HUES48 (cell line): ENCODE results near the gene AMZ1.

Experiments
- H3K27ac ChIP-seq: one replicate; pipeline ENCODE4 v1.7.0; 2013; ENCODE audit warnings: low read depth, low read length, inconsistent platforms
- H3K27me3 ChIP-seq: 2 replicates; pipeline ENCODE4 v1.6.1; 2013; ENCODE audit warnings: mild to moderate bottlenecking, low read length; ENCODE audit not compliant: control insufficient read depth, insufficient read depth
- H3K36me3 ChIP-seq: 2 replicates; pipeline ENCODE4 v1.6.1; 2013; ENCODE audit warnings: low read length; ENCODE audit not compliant: control insufficient read depth, insufficient read depth
- H3K4me1 ChIP-seq: 2 replicates; pipeline ENCODE4 v1.6.1; 2013; ENCODE audit warnings: mild to moderate bottlenecking, low read length; ENCODE audit not compliant: control insufficient read depth, insufficient read depth
- H3K4me3 ChIP-seq: 2 replicates; pipeline ENCODE4 v1.5.1; 2013; ENCODE audit warnings: mild to moderate bottlenecking, low read depth, low read length
- H3K9ac ChIP-seq: 2 replicates; pipeline ENCODE4 v1.6.1; 2013; ENCODE audit warnings: mild to moderate bottlenecking, low read depth, low read length, moderate library complexity
- H3K9me3 ChIP-seq: 2 replicates; pipeline ENCODE4 v1.6.1; 2013; ENCODE audit warnings: low read length; ENCODE audit not compliant: control insufficient read depth, insufficient read depth

The AMZ1 gene

GRCh38 chr7:2662273-2663120 lies 25.5 kb upstream of the AMZ1 start:
- peaks cover 19% of the 10 kb centered on the region; the same call in 1 of the 2 replicates for H3K36me3 ChIP-seq
- H3K27me3 ChIP-seq, result no peaks in the 10 kb centered on the region
- H3K9ac ChIP-seq, result no peak overlapping the region
- H3K4me1 ChIP-seq, result no peaks in the 10 kb centered on the region
- no peak overlapping the region for H3K4me3 ChIP-seq
- no peak overlapping the region for H3K27ac ChIP-seq
- H3K9me3 ChIP-seq, result no peaks in the 10 kb centered on the region

GRCh38 chr7:2663121-2663886 lies 24.7 kb upstream of the AMZ1 start:
- H3K27me3 ChIP-seq, result no peaks in the 10 kb centered on the region
- no peaks in the 10 kb centered on the region for H3K4me1 ChIP-seq
- H3K9me3 ChIP-seq, result no peaks in the 10 kb centered on the region
- no peak overlapping the region for H3K9ac ChIP-seq
- H3K27ac ChIP-seq, result peak overlapping the region; percentile 10
- H3K36me3 ChIP-seq, result peaks cover 11% of the 10 kb centered on the region; the same call in 1 of the 2 replicates
- H3K4me3 ChIP-seq, result no peak overlapping the region

GRCh38 chr7:2663960-2664359 lies 24.0 kb upstream of the AMZ1 start:
- H3K9ac ChIP-seq, result no peak overlapping the region
- H3K4me3 ChIP-seq, result no peak overlapping the region
- H3K27me3 ChIP-seq, result no peaks in the 10 kb centered on the region
- H3K27ac ChIP-seq, result no peak overlapping the region
- H3K4me1 ChIP-seq, result no peaks in the 10 kb centered on the region
- H3K36me3 ChIP-seq, result peaks cover 6% of the 10 kb centered on the region; the same call in 1 of the 2 replicates
- no peaks in the 10 kb centered on the region for H3K9me3 ChIP-seq

GRCh38 chr7:2665359-2665791 lies 22.6 kb upstream of the AMZ1 start:
- Histone ChIP-seq H3K27ac (no peak overlapping the region), H3K27me3 (no peaks in the 10 kb centered on the region), H3K36me3 (peaks cover 5% of the 10 kb centered on the region; the same call in 1 of the 2 replicates), H3K4me1 (no peaks in the 10 kb centered on the region), H3K4me3 (no peak overlapping the region), H3K9me3 (no peaks in the 10 kb centered on the region), H3K9ac (no peak overlapping the region)

GRCh38 chr7:2666155-2666554 lies 21.8 kb upstream of the AMZ1 start:
- no peaks in the 10 kb centered on the region for H3K4me1 ChIP-seq
- H3K4me3 ChIP-seq, result no peak overlapping the region
- H3K27ac ChIP-seq, result no peak overlapping the region
- no peaks in the 10 kb centered on the region for H3K27me3 ChIP-seq
- H3K9me3 ChIP-seq, result no peaks in the 10 kb centered on the region
- peaks cover 5% of the 10 kb centered on the region; the same call in 1 of the 2 replicates for H3K36me3 ChIP-seq
- no peak overlapping the region for H3K9ac ChIP-seq

- no peaks in the 10 kb centered on the region for H3K9me3 ChIP-seq
- H3K27ac ChIP-seq, result no peak overlapping the region
- no peaks in the 10 kb centered on the region for H3K27me3 ChIP-seq
- no peak overlapping the region for H3K9ac ChIP-seq
- H3K36me3 ChIP-seq, result peaks cover 3% of the 10 kb centered on the region; the same call in 1 of the 2 replicates
- H3K4me3 ChIP-seq, result no peak overlapping the region
- H3K4me1 ChIP-seq, result no peaks in the 10 kb centered on the region
These were observed 21.3 kb upstream of the AMZ1 start for GRCh38 chr7:2666588-2667250.

GRCh38 chr7:2667843-2668242 lies 20.2 kb upstream of the AMZ1 start:
- Histone ChIP-seq H3K27ac (no peak overlapping the region), H3K4me1 (no peaks in the 10 kb centered on the region), H3K9me3 (no peaks in the 10 kb centered on the region), H3K27me3 (no peaks in the 10 kb centered on the region), H3K36me3 (no peaks in the 10 kb centered on the region), H3K4me3 (no peak overlapping the region), H3K9ac (no peak overlapping the region)

GRCh38 chr7:2668401-2668800 lies 19.6 kb upstream of the AMZ1 start:
- Histone ChIP-seq H3K4me1 (no peaks in the 10 kb centered on the region), H3K27me3 (no peaks in the 10 kb centered on the region), H3K9ac (no peak overlapping the region), H3K36me3 (no peaks in the 10 kb centered on the region), H3K4me3 (no peak overlapping the region), H3K27ac (no peak overlapping the region), H3K9me3 (no peaks in the 10 kb centered on the region)

- H3K27me3 ChIP-seq, result no peaks in the 10 kb centered on the region
- H3K9me3 ChIP-seq, result no peaks in the 10 kb centered on the region
- no peaks in the 10 kb centered on the region for H3K36me3 ChIP-seq
- H3K9ac ChIP-seq, result no peak overlapping the region
- no peaks in the 10 kb centered on the region for H3K4me1 ChIP-seq
- no peak overlapping the region for H3K27ac ChIP-seq
- no peak overlapping the region for H3K4me3 ChIP-seq
These were observed 17.8 kb upstream of the AMZ1 start for GRCh38 chr7:2670171-2670570.

GRCh38 chr7:2670720-2671391 lies 17.1 kb upstream of the AMZ1 start:
- no peak overlapping the region for H3K4me3 ChIP-seq
- H3K36me3 ChIP-seq, result no peaks in the 10 kb centered on the region
- no peak overlapping the region for H3K9ac ChIP-seq
- H3K27me3 ChIP-seq, result no peaks in the 10 kb centered on the region
- H3K9me3 ChIP-seq, result no peaks in the 10 kb centered on the region
- H3K27ac ChIP-seq, result no peak overlapping the region
- no peaks in the 10 kb centered on the region for H3K4me1 ChIP-seq
